Glutamatergic neuron (in vitro differentiated cells): ENCODE data around the gene TBC1D14. TPM values are rescaled to one million over a fixed set of nuclear protein-coding genes. Genes with fewer than 3 reads are reported as not detected.

Experiments used
- DNase-seq: peaks from one replicate; pipeline ENCODE4 v3.0.0; 2022
- H3K27ac Mint-ChIP-seq: one replicate; pipeline ENCODE4 v1.8.0; 2020; ENCODE audit warnings: mild to moderate bottlenecking, mixed read lengths, inconsistent platforms; ENCODE audit not compliant: unreplicated experiment
- H3K27me3 Mint-ChIP-seq: one replicate; pipeline ENCODE4 v1.8.0; 2020; ENCODE audit warnings: mild to moderate bottlenecking, moderate library complexity, mixed read lengths, inconsistent platforms; ENCODE audit not compliant: unreplicated experiment
- H3K36me3 Mint-ChIP-seq: one replicate; pipeline ENCODE4 v1.8.0; 2020; ENCODE audit warnings: mild to moderate bottlenecking, mixed read lengths, inconsistent platforms; ENCODE audit not compliant: unreplicated experiment
- H3K4me1 Mint-ChIP-seq: one replicate; pipeline ENCODE4 v1.8.0; 2020; ENCODE audit warnings: mild to moderate bottlenecking, low read depth, mixed read lengths, inconsistent platforms; ENCODE audit not compliant: unreplicated experiment
- H3K4me3 Mint-ChIP-seq: one replicate; pipeline ENCODE4 v1.8.0; 2020; ENCODE audit warnings: mild to moderate bottlenecking, mixed read lengths, inconsistent platforms; ENCODE audit not compliant: unreplicated experiment
- H3K9me3 Mint-ChIP-seq: one replicate; pipeline ENCODE4 v1.8.0; 2020; ENCODE audit warnings: mild to moderate bottlenecking, moderate library complexity, mixed read lengths, inconsistent platforms; ENCODE audit not compliant: unreplicated experiment
- total RNA-seq: library from RNA; stranded (reverse); fragmentation: NEBNext Ultra II Directional; extraction: Animal tissue kit (Norgen Biotek cat#: 25700); gene quantifications from one replicate; pipeline ENCODE4 v1.2.1, GENCODE V29; 2021; ENCODE audit not compliant: unreplicated experiment
- TF ChIP-seq, protein P1 (sequence below): fragments of 200-600 bp; sonication (generic); IDR thresholded peaks from one replicate; pipeline ENCODE4 v1.5.0; 2021; ENCODE audit not compliant: partially characterized antibody, unreplicated experiment

Gene TBC1D14
- total RNA-seq, 1 donor from 2014 or later, result 82.2 TPM

DNA sequence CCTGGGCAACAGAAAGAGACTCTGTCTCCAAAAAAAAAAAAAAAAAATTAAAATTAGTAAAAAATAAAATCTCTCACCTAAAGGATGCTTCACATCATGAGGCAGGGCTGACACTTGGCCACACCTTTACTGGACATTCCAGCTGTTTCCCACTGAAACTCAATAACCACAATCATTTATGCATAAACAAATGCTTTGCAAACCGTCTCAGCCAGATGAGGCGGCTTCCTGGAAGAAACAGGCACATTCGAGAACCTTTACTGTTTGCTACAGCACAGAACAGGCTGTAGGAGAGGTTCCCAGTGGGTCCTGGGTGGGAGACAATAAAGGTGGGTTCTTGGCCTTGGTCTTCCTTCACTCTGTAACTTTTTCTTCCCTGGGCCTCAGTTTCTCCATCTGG, 10.9 kb upstream of the TBC1D14 start:
- TF ChIP-seq, protein P1, sequence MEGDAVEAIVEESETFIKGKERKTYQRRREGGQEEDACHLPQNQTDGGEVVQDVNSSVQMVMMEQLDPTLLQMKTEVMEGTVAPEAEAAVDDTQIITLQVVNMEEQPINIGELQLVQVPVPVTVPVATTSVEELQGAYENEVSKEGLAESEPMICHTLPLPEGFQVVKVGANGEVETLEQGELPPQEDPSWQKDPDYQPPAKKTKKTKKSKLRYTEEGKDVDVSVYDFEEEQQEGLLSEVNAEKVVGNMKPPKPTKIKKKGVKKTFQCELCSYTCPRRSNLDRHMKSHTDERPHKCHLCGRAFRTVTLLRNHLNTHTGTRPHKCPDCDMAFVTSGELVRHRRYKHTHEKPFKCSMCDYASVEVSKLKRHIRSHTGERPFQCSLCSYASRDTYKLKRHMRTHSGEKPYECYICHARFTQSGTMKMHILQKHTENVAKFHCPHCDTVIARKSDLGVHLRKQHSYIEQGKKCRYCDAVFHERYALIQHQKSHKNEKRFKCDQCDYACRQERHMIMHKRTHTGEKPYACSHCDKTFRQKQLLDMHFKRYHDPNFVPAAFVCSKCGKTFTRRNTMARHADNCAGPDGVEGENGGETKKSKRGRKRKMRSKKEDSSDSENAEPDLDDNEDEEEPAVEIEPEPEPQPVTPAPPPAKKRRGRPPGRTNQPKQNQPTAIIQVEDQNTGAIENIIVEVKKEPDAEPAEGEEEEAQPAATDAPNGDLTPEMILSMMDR, result no peak
- Mint-ChIP-seq H3K4me1 (no peaks in the 10 kb centered on the region), H3K36me3 (no peaks in the 10 kb centered on the region), H3K27me3 (peaks cover 7% of the 10 kb centered on the region), H3K4me3 (no peak overlapping the region), H3K9me3 (peaks cover 3% of the 10 kb centered on the region), H3K27ac (no peak overlapping the region)
- no peak for DNase-seq

DNA sequence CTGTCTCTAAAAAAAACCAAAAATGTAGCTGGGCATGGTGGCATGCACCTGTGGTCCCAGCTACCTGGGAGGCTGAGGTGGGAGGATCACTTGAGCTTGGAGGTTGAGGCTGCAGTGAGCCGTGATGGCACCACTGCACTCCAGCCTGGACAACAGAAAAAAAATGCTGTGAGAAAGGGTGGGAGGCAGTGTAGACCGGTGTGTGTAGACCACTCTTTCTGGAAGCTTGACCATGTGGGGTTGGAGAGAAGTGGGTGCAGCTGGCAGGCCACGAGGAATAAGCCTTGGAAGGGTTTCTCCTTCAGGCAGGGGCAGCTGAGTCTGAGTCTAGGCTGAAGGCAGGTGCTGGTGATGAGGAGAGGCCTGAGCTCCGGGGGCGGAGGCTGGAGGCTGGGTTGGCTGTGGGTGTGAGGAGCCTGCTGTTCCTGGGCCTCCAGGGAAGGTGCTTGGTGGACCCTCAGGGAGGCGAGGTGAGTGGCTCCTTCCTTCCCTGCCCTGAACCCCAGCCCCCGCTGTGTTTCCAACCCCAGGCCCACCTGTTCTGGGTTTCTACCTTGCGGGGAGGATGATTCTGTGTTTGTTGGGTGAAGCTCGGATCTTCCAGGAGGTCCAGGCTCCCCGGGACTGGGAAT, 9.3 kb upstream of the TBC1D14 start:
- Mint-ChIP-seq H3K4me1 (no peaks in the 10 kb centered on the region), H3K36me3 (no peaks in the 10 kb centered on the region), H3K4me3 (no peak overlapping the region), H3K27ac (no peak overlapping the region), H3K27me3 (peaks cover 7% of the 10 kb centered on the region), H3K9me3 (peaks cover 3% of the 10 kb centered on the region)
- no peak for DNase-seq
- TF ChIP-seq, protein P1, result no peak

DNA sequence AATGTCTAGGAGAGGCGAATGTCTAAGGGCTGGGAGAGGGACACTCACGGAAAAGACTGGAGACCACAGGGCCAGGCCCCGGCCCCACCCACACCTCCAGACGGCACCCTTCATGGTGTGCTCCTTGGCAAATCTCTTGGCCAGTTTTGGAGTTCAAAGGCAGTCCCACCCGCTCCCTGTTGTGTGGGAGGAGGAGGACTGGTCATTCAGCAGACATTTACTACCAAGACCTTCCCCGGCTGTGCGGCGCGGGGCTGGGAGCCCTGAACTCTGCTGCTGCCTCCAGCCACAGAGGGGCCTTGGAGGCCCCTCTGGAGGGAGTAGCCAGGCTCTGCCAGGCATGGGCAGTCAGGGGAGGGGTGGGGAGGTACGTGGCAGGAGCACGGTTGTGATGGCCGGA, 8.7 kb upstream of the TBC1D14 start:
- H3K27ac Mint-ChIP-seq, result no peak overlapping the region
- H3K9me3 Mint-ChIP-seq, result peaks cover 3% of the 10 kb centered on the region
- H3K27me3 Mint-ChIP-seq, result peaks cover 7% of the 10 kb centered on the region
- H3K4me3 Mint-ChIP-seq, result no peak overlapping the region
- H3K4me1 Mint-ChIP-seq, result peaks cover 3% of the 10 kb centered on the region
- DNase-seq, result no peak
- TF ChIP-seq, protein P1, result no peak
- H3K36me3 Mint-ChIP-seq, result no peaks in the 10 kb centered on the region

DNA sequence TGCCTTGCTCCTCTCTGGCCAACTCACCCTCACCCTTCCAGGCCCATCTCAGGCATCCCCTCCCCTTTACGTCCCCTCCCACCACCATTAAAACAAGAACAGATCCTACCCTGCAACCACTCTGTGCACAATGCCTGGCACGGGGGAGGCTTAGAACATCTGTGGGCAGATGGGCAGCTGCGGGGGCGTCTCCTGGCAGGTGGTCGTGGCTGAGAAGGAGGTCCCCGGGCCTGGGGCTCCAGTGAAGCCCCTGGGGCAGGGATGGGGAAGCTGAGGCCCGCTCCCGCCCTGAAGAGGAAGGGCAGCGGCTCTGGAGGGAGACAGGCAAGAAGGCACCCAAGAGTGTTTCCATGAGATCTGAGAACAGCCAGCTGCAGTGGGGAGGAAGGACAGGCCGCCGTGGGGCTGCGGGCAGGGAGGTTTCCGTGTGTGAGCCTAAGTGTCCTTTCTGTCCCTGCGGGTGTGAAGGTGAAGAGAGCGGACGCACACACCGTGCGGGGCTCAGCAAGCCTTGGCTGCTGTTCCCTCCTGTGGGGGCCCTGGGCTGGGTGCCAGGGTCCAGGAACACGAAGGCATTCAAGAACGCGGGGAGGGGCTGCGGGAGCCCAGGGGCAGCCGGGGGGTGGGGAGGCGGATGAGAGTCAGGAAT, 7.8 kb upstream of the TBC1D14 start:
- TF ChIP-seq, protein P1, result no peak
- Mint-ChIP-seq H3K36me3 (no peaks in the 10 kb centered on the region), H3K9me3 (peaks cover 3% of the 10 kb centered on the region), H3K4me3 (no peak overlapping the region), H3K27me3 (peaks cover 7% of the 10 kb centered on the region), H3K4me1 (peaks cover 3% of the 10 kb centered on the region), H3K27ac (no peak overlapping the region)
- no peak for DNase-seq

DNA sequence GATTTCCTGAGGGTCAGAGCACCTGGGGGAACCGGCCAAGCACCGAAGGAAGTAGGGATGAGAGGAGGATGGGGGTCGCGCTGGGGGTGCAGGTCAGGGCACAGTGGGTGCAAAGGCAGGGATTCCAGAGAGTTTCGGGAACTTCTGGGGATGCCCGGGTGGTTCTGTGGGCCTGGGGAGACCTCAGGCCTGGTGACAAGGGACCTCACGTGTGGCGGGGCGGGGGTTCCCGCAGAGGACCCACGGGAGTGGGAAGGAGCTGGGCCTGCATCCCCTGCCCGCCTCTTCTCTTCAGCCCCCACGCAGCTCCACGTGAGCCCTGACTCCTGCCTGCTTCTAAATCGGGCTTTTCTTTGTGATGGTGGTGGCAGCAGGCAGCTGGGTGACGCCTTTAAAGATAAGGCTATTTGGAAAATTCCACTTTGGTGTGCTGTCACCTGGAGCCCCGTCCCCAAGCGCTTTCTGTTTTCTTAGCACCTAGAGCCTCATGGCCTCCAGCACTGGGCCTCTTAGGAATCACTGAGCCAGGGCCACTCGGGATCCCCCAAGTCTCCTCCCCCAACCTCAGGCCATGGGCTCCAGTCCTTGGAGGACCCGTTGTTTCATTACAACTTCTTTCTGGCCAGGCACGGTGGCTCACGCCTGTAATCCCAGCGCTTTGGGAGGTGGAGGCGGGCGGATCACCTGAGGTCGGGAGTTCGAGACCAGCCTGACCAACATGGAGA, 7.1 kb upstream of the TBC1D14 start:
- Mint-ChIP-seq H3K4me3 (no peak overlapping the region), H3K36me3 (no peaks in the 10 kb centered on the region), H3K4me1 (peaks cover 6% of the 10 kb centered on the region), H3K27me3 (peaks cover 7% of the 10 kb centered on the region), H3K9me3 (peaks cover 1% of the 10 kb centered on the region), H3K27ac (no peak overlapping the region)
- no peak for DNase-seq
- TF ChIP-seq, protein P1, result no peak
